ENCODE results near the gene CDK6. TPM values are rescaled to one million over a fixed set of nuclear protein-coding genes. Genes with fewer than 3 reads are reported as not detected.

The CDK6 gene
- polyA plus RNA-seq, 12 donors: 38.2 to 80.7 (median 58.5) TPM; not detected in 1

DNA sequence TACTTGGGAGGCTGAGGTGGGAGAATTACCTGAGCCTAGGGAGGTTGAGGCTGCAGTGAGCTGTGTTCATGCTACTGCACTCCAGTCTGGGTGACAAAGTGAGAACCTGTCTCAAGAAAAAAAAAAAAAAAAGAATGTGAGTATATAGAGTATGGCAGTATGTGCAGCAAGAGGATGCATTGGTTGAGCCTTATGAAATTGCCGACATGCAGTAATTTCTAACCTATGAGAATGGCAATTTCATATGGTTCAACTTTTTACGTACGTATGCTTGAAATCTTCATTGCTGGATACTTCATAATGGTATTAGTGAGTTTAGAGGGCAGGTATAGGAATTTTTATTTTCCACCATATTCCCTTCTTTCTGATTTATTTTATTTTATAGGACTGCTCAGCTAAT is 241.6 kb downstream of the CDK6 start:
- DNase-seq: no peak

DNA sequence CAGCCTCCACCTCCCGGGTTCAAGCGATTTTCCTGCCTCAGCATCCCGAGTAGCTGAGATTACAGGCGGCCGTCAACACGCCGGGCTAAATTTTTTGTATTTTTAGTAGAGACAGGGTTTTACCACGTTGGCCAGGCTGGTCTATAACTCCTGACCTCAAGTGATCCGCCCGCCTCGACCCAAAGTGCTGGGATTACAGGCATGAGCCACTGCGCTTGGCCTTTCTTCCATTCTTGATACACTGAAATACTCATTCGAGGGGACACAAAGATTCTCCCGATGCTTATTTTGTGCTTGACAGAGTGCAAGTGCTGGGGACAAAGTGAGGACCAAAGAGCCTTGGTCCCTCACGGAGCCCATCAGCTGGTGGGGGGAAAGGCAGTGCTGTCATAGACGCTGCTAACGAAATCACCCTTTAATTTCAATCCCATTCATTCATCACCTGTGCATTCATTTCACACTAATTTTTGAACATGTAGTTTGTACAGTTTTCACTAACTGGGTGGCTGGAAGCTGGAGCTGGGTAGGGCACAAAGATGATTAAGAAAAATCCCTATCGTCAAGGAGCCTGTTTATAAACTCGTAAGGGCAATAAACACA is 245.6 kb downstream of the CDK6 start:
- DNase-seq: no peak

DNA sequence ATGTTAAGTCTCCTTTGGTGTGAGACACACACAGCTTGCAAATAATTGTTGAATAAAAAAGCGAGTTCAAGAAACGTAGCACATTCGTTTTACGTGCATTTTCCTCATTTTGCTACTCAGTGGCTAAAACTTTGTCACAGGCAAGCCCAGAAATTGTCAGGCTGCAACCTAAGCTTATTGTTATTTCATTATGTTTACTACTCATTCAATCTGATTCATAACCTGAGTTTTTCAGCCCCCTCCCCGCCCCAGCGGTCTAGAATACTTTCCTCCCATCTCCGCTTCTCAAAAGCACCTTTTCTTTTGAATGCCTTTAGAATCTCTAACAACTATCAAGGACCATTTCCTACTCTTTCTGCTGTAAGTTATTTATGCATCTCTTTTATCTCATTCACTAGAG is 247.3 kb downstream of the CDK6 start:
- no peak for DNase-seq

DNA sequence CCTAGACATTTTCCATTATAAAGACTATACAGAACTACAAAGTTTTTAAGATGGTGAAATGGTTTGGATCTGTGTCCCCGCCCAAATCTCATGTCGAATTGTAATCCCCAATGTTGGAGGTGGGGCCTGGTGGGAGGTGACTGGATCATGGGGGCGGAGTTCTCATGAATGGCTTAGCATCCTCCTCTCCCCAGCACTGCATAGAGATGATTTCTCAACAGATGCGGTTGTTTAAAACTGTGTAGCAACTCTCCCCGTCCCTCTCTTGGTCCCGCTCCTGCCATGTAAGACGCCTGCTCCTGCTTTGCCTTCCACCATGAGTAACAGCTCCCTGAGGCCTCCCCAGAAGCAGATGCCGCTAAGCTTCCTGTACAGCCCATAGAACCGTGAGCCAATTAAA is 247.8 kb downstream of the CDK6 start:
- no peak for DNase-seq

DNA sequence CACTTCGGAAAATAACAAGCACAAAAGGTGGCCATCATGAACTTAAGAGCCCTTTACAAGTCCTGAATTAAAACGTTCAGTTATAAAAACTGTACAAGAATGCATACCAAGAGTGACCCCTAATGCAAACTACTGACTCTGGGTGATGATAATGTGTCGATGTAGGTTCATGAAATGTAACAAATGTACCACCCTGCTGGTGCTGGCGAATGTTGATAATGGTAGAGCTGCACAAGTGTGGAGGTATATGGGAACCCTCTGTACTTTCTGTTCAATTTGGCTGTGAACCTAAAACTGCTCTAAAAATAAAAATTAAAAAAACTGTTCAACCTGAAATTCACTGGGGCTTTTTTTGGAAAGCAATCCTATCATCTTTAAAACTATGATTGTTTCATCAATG is 249.5 kb downstream of the CDK6 start:
- DNase-seq: no peak

DNA sequence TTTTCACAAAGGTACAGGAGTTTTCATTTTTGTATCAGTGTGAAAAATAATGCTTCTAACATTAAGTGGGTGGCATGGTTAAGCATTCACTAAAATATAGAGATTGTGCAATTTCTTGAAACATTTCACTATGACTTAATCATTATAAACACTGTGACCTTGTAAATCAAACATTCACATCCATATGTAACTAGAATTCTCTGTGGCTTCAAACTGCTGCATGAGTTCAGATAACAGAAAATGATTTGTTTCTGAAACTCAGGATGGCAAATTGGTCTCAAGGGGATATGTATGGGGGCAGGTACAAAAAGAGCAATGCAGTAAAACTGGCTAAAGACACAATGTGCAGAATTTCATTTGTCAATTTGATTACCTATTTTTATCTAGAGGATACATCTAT is 250.0 kb downstream of the CDK6 start:
- no peak for DNase-seq

DNA sequence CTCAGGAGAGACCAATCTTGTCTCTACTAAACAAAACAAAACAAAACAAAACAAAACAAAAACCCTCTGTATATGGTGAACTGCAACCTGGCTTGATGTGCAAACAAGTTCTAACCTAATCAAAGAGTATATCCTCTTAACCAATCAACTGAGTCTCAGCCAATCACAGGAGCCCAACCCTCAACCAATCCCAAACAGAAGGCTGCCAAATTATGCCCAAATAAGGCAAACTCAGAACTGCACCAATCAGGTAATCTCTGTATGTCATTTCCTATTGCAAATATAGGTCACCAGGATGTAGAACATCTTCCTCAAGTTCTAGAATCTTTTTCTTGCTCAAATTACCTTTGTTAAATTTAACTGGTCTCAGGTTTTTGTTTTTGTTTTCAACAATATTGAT is 251.4 kb downstream of the CDK6 start:
- no peak for DNase-seq

DNA sequence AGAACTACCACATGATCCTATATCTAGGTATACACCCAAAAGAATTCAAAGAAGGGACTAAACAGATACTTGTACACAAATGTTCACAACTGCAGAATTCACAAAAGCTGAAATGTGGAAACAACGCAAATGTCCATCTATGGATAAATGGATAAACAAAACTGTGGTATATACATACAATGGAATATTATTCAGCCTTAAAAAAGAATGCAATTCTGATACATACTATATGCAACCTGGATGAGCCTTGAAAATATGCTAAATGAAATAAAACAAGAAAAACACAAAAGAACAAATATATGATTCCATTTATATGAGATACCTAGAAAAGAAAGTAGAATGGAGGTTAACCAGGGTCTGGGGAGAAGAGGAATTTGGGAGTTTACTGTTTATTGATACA is 253.4 kb downstream of the CDK6 start:
- DNase-seq: no peak

DNA sequence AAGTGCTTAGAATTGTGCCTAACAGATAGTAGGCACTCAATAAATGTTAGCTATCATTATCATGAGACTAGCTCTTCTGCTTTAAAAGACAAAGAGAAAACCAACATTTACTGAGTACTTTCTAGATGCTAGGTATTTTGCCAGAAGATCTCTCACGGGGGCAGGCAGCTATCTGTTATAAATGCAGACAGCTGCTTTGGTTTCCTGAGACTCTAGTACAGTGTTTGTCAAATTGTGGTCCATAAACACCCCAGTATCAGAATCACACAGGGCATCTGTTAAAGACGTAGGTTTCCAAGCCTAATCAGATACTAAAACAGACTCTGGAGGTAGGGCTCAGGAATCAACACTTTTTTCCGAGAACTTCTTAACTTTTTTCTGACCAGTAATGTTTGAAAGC is 260.1 kb downstream of the CDK6 start:
- DNase-seq: no peak

DNA sequence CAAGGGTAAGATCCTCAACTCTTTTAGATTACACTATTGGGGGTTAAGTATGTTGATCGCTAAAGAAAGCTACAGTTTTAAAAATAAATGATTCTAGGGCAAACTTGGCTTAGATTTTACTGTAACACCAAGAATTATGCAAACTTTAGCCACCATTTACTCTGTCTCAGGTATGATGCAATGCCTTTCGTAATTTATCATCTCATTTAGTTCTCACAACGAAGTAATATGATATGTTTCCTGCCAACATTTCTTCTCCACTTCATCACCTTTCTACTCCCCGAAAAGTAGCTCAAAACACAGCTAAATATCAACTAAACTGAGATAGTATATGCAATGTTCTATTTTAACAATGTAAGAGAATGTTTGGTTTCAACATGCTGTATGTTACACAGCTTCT is 267.2 kb downstream of the CDK6 start:
- no peak for DNase-seq

DNA sequence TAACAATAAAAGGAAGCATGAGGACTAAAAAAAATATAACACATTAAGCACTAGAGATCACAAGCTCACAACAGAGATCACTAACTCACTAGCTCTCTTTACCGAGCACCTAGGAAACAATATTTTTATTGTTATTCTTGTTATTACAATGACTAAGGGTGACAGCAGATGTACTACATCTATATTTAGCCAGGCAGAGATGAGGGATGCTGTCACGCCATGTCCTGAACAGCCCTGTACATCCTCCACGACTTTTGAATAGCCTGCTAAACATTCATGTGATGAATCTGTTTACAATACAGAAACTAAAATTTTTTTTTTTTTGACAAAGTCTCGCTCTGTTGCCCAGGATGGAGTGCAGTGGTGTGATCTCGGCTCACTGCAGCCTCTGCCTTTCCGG is 268.9 kb downstream of the CDK6 start:
- no peak for DNase-seq

DNA sequence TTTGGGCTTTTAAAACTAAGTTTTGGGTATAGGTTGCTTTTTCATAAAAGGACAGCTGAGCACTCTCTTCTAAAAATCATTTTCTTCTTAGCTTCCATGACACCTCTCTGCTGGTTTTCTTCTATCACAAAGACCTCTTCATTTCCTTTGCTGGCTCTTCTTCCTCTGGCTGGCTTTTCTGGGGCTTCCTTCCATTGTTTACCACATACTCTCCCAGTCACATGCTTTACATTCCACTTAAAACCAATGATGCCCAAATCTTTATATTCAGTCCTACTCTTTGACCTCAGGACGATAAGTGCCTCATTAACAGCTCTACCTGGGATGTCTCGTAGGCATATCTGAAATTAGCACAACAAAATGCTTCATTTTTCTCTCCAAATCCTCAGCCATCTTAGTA is 273.0 kb downstream of the CDK6 start:
- DNase-seq: no peak

DNA sequence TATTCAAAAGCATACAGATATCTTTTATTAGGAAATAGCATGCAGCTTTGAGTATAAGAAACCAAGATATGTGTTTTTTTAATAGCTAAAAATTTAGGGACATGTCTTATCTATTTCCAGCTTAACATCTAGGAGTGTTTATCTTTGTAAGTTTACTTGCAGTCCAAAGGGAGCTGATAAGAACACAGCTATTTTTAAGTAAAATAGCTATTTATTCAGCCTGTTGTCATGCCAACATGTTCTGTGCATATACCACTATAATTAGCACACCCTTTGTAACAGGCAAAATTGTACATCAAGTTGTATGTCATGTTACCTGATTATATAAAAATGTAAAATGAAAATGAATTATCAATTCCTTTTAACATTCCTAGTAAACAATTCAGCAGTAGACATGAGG is 275.8 kb downstream of the CDK6 start:
- DNase-seq: no peak

DNA sequence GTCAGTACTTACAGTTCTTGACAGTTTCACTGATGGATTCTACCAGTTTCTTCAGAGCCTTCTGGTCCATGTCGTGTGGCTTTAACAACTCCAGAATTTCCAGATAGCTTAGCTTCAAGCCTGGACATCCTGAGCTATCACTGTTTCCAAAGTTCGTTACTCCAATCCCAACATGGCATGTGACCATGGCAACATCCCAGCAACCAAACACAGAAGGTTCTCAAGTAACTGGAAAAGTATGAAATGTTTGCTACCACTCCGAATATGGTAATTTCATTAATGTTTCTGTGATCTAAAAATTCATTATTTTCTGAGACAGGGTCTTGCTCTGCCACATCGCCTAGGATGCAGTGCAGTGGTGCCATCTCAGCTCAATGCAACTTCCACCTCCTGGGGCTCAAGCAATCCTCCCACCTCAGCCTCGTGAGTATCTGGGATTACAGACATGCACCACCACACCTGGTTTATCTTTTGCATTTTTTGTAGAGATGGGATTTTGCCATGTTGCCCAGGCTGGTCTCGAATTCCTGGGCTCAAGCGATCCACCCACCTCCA is 278.5 kb downstream of the CDK6 start:
- DNase-seq: no peak

DNA sequence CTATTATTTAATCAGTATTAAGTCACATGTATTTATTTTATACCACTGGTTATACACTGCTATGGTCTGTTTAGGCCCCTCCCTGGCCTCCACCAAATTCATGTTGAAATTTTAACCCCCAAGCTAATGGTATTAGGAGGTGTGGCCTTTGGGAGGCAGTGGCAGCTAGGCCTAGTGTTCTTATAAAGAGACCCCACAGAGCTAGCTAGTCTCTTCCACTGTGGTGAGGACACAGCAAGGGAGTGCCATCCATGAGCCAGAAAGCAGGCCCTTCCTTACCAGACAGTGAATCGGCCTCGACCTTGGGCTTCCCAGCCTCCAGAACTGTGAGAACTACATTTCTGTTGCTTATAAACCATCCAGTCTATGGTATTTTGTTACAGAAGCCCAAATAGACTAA is 279.1 kb downstream of the CDK6 start:
- no peak for DNase-seq

Other genes with a start within 250 kb of the CDK6 start
- 100 to 1,000 TPM in 1 of 12 donors, 10 to 100 TPM in 10, not detected in 1; 23.5 to 133 (median 33.1) TPM for gene FAM133B, start 246.2 kb downstream of the CDK6 start, polyA plus RNA-seq (ENCODE audit: insufficient read length in 12 of 12)